ENCODE data around the gene BANK1.

BANK1 gene

DNA sequence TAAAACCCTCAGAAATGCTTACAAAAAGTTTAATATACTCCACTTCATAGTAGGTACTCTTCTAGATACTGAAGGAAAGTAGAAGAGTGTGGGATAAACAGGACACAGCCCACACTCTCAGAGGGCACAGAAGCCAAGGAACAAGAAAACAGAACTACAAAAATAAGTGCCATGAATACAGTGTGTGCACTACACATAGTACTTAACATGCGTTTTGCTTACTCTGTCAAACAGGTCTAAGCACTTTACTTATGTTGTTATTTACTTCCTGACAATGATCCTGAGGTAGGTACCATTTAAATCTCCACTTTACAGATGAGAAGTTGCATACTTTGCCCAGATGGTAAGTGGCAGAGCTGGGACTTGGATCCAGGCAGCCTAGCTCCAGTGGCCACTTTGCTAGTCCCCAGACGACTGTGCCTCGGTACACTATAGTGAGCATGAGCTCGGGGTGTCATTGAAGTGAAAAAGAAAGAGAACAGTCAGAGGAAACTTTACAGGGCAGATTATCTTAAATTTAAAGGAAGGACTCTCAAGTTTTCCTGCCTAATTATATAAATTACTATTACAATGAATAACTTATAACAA lies 120.3 kb downstream of the BANK1 start:
- TF ChIP-seq, protein P1, sequence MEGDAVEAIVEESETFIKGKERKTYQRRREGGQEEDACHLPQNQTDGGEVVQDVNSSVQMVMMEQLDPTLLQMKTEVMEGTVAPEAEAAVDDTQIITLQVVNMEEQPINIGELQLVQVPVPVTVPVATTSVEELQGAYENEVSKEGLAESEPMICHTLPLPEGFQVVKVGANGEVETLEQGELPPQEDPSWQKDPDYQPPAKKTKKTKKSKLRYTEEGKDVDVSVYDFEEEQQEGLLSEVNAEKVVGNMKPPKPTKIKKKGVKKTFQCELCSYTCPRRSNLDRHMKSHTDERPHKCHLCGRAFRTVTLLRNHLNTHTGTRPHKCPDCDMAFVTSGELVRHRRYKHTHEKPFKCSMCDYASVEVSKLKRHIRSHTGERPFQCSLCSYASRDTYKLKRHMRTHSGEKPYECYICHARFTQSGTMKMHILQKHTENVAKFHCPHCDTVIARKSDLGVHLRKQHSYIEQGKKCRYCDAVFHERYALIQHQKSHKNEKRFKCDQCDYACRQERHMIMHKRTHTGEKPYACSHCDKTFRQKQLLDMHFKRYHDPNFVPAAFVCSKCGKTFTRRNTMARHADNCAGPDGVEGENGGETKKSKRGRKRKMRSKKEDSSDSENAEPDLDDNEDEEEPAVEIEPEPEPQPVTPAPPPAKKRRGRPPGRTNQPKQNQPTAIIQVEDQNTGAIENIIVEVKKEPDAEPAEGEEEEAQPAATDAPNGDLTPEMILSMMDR (IDR thresholded peaks at IDR 0.05; ENCODE audit: insufficient read depth, low read depth, low read length, missing control alignments): no peak
- H3K4me3 ChIP-seq (ENCODE audit: low read depth, low read length): no peak overlapping the region
- DNase-seq (ENCODE audit: low read depth): no peak

DNA sequence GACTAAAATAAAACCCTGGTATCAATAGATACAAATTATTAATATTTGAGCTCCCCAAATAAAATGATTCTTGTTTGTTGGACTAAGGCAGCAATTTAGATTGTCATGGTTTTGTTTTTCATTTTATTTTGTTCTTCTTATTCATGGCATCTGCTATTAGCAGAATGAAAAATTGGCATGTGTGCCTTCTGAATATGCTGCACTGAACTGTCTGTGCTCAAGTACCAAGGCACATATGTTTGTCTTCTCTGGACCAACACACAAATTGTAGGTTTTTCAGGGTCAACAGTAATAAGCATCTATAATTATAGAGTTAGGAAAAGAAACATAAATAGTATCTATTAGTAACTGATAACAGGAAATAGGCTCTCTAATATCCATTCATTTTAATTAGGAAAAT lies 121.1 kb downstream of the BANK1 start:
- TF ChIP-seq, protein P1 (IDR thresholded peaks at IDR 0.05; ENCODE audit: insufficient read depth, low read depth, low read length, missing control alignments): no peak
- no peak for DNase-seq (ENCODE audit: low read depth)
- no peak overlapping the region for H3K4me3 ChIP-seq (ENCODE audit: low read depth, low read length)

DNA sequence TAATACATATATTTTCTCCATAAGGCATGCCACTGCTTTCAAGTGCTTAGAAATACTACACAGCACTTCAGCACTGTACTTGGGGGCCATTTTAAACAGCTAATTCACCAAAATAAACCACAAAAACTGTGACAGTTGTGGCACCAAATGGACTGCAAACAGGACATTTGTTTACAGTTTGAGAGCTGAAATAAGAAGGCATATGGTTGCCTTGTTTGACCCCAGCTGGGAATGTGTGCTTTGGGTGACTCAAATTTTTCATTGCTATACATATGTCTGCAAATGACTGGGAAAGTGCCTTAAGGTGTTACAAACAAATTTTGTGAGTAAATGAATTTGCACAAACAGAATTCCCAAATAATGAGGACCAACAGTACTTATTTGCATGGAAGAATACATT lies 124.2 kb downstream of the BANK1 start:
- DNase-seq (ENCODE audit: low read depth): no peak

DNA sequence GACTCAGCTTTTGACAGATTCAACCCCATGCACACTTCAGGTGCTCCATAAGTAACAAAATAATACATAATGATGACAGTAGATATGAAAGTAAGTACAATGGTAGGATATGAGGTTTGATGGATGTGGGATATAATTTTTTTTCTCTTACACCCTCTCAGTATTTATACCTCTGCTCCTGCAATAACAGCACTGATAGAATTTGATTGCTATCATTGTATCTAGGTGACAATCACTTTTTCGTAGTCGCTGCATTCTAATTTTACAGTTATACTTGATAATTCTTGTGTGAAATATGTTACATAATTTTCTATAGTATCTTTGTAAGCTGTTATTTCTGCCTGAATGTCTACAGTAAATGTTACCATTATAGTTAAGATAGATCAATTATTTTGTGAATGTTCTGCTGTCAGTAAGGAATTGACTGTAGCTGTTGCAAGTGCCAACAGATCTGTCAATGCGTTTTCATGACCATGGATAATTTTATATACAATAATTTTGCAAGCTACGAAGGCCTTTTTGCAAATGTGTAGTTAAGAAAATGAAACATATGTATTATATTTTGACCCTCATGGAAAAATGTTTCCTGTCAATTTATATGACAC lies 128.9 kb downstream of the BANK1 start:
- H3K4me3 ChIP-seq (ENCODE audit: low read depth, low read length): no peak overlapping the region
- TF ChIP-seq, protein P1 (IDR thresholded peaks at IDR 0.05; ENCODE audit: insufficient read depth, low read depth, low read length, missing control alignments): no peak
- DNase-seq (ENCODE audit: low read depth): no peak

More for the DNA sequence above, 124.2 kb downstream of the BANK1 start:
- TF ChIP-seq, protein P1 (IDR thresholded peaks at IDR 0.05; ENCODE audit: insufficient read depth, low read depth, low read length, missing control alignments): no peak
- H3K4me3 ChIP-seq (ENCODE audit: low read depth, low read length): no peak overlapping the region

DNA sequence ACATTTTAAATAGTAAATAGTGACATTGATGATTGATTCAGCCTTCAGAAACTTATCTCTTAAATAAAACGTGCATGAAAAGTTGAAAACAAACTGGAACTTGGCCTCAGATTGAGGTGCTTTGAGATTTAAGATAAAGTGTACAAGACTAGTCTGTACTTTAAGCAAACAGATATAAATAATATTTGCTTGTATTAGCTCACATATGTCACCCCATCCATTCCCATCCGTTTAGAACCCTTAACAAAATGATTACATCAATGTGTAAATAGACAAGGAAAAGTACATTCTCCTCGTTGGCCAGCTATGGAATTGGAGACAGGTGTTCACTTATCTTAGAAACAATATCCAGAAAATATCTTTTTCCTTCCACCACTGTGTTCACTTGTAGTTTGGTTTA lies 130.8 kb downstream of the BANK1 start:
- no peak for DNase-seq (ENCODE audit: low read depth)
- no peak overlapping the region for H3K4me3 ChIP-seq (ENCODE audit: low read depth, low read length)
- TF ChIP-seq, protein P1 (IDR thresholded peaks at IDR 0.05; ENCODE audit: insufficient read depth, low read depth, low read length, missing control alignments): no peak

DNA sequence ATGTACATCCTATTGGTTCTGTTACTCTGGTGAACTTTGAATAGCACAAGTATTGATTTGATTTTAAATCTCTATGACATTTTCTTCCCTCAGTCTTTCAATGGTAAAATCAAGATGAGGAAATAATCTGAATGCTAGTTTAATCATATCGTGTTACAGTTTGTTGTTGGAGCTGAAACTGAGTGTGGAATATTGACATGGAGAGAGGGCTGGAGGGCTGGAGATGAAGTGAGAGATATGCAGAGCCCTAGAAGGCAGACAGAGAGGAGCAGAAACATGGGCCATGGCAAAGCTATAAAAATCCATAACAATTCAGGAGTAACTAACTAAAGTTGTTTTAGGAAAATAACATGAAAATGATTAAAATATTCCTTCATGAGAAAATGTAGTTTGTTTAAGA lies 141.1 kb downstream of the BANK1 start:
- TF ChIP-seq, protein P1 (IDR thresholded peaks at IDR 0.05; ENCODE audit: insufficient read depth, low read depth, low read length, missing control alignments): no peak
- no peak for DNase-seq (ENCODE audit: low read depth)
- H3K4me3 ChIP-seq (ENCODE audit: low read depth, low read length): no peak overlapping the region

DNA sequence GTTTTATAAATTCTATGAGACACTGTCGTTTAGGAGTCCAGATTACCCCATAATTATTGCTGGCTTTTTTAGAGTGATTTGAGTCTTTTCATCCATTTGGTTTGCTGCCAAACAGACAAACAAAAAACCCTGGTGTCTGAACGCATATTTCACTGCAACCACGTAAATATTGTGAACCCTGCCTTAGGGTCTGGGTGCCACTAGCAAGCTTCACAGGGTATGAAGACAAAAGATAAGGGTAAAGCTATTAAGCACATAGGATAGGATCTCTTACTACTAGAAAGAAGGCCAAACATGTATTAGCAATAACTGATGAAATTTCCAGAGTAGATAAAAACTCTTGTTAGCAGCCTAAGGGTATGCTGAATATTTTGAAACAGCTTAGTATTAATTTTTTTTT lies 143.3 kb downstream of the BANK1 start:
- no peak overlapping the region for H3K4me3 ChIP-seq (ENCODE audit: low read depth, low read length)
- DNase-seq (ENCODE audit: low read depth): no peak
- TF ChIP-seq, protein P1 (IDR thresholded peaks at IDR 0.05; ENCODE audit: insufficient read depth, low read depth, low read length, missing control alignments): no peak
